Skin of body (tissue), 2 donors: ENCODE results near the gene MFNG. TPM values are rescaled to one million over a fixed set of nuclear protein-coding genes. Genes with fewer than 3 reads are reported as not detected.
"Not testable (repeated sequence)": the region's sequence is repeated elsewhere in the genome, so short reads cannot be mapped to it uniquely, and the experiment has no call there.

Source experiments
- DNase-seq: peaks from one replicate; lab custom pipeline; 2025; lab: John Stamatoyannopoulos, UW
- total RNA-seq: library from RNA; depleted of rRNA; stranded (reverse); fragments of >200 nt; gene quantifications from one replicate; pipeline ENCODE4 v1.2.3, GENCODE V29; 2014

MFNG gene
- total RNA-seq, 1 donor from 2014 or later, result 2.4 TPM

- no peak for DNase-seq
Observed at GRCh38 chr22:37473437-37473946, 12.7 kb downstream of the MFNG start.

GRCh38 chr22:37472418-37473006, 13.7 kb downstream of the MFNG start:
- no peak for DNase-seq

- no peak for DNase-seq
Observed at GRCh38 chr22:37471727-37472417, 14.3 kb downstream of the MFNG start.

- DNase-seq, result no peak
Observed at GRCh38 chr22:37470087-37470445, 16.1 kb downstream of the MFNG start.

- no peak for DNase-seq
Observed at GRCh38 chr22:37469416-37470086, 16.6 kb downstream of the MFNG start.

GRCh38 chr22:37468201-37468695, 17.9 kb downstream of the MFNG start:
- DNase-seq, result not testable (repeated sequence)

- no peak for DNase-seq
Observed at GRCh38 chr22:37467391-37467955, 18.7 kb downstream of the MFNG start.

- DNase-seq, result no peak
Observed at GRCh38 chr22:37464181-37464580, 22.0 kb downstream of the MFNG start.

GRCh38 chr22:37462983-37463382, 23.2 kb downstream of the MFNG start:
- no peak for DNase-seq

- no peak for DNase-seq
Observed at GRCh38 chr22:37462436-37462835, 23.7 kb downstream of the MFNG start.

- DNase-seq, result no peak
Observed at GRCh38 chr22:37461961-37462360, 24.2 kb downstream of the MFNG start.

- DNase-seq, result no peak
Observed at GRCh38 chr22:37460684-37461083, 25.5 kb downstream of the MFNG start.

GRCh38 chr22:37459206-37459605, 27.0 kb downstream of the MFNG start:
- no peak for DNase-seq

GRCh38 chr22:37457093-37457893, 28.9 kb downstream of the MFNG start:
- DNase-seq, result no peak

GRCh38 chr22:37456346-37456745, 29.8 kb downstream of the MFNG start:
- DNase-seq, result no peak

- DNase-seq, result no peak
Observed at GRCh38 chr22:37455896-37456295, 30.3 kb downstream of the MFNG start.

- DNase-seq, result no peak
Observed at GRCh38 chr22:37454857-37455686, 31.1 kb downstream of the MFNG start.

- DNase-seq, result no peak
Observed at GRCh38 chr22:37453696-37454095, 32.5 kb downstream of the MFNG start.

GRCh38 chr22:37451218-37451617, 35.0 kb downstream of the MFNG start:
- DNase-seq, result no peak

- DNase-seq, result no peak
Observed at GRCh38 chr22:37449331-37450001, 36.7 kb downstream of the MFNG start.
